NCI-H510A treated with DMSO at 0.1 percent for 48 hours (cell line): ENCODE data around the gene SLC25A44.

Experiments
- DNase-seq: peaks from one replicate; lab custom pipeline; 2025; lab: John Stamatoyannopoulos, UW

The SLC25A44 gene

GRCh38 chr1:156241311-156241811 is 47.5 kb downstream of the SLC25A44 start:
- no peak for DNase-seq

- no peak for DNase-seq
These were observed 48.0 kb downstream of the SLC25A44 start, which contains the start of gene BGLAP for GRCh38 chr1:156241926-156242325. TSS of gene BGLAP (plus strand) at chr1:156242184. CDS start at chr1:156242232, 48 bp downstream.

GRCh38 chr1:156242738-156243137 is 48.8 kb downstream of the SLC25A44 start:
- no peak for DNase-seq

GRCh38 chr1:156244126-156244525 is 50.2 kb downstream of the SLC25A44 start:
- no peak for DNase-seq

GRCh38 chr1:156244712-156245111 is 50.8 kb downstream of the SLC25A44 start:
- DNase-seq = no peak

GRCh38 chr1:156245451-156246232 is 51.7 kb downstream of the SLC25A44 start:
- peak; percentile 58 for DNase-seq

GRCh38 chr1:156246241-156246780 is 52.4 kb downstream of the SLC25A44 start:
- no peak for DNase-seq

GRCh38 chr1:156246781-156247459 is 53.0 kb downstream of the SLC25A44 start:
- no peak for DNase-seq

GRCh38 chr1:156247460-156248322 is 53.8 kb downstream of the SLC25A44 start, which contains the start of gene PAQR6:
TSS of gene PAQR6 (minus strand) at chr1:156248056. CDS start at chr1:156246731, 1,325 bp downstream.
- DNase-seq = no peak

- no peak for DNase-seq
These were observed 54.4 kb downstream of the SLC25A44 start for GRCh38 chr1:156248323-156248683.

GRCh38 chr1:156249593-156249992 is 55.7 kb downstream of the SLC25A44 start:
- no peak for DNase-seq

GRCh38 chr1:156251527-156251926 is 57.6 kb downstream of the SLC25A44 start:
- DNase-seq = no peak

GRCh38 chr1:156253634-156254033 is 59.7 kb downstream of the SLC25A44 start:
- DNase-seq = no peak

- DNase-seq = no peak
These were observed 63.8 kb downstream of the SLC25A44 start for GRCh38 chr1:156257711-156258110.

- DNase-seq = no peak
These were observed 65.0 kb downstream of the SLC25A44 start for GRCh38 chr1:156258859-156259258.

- DNase-seq = no peak
These were observed 65.9 kb downstream of the SLC25A44 start for GRCh38 chr1:156259805-156260204.

GRCh38 chr1:156260896-156261295 is 67.0 kb downstream of the SLC25A44 start:
- DNase-seq = no peak
